HG02938 (cell line): ENCODE results near the gene ADAM23.

Experiments
- ATAC-seq: cut with Tn5 transposase; IDR thresholded peaks from one replicate; pipeline ENCODE4 v1.9.1; 2021; ENCODE audit warnings: mild to moderate bottlenecking, moderate library complexity; ENCODE audit not compliant: unreplicated experiment

ADAM23 gene

DNA sequence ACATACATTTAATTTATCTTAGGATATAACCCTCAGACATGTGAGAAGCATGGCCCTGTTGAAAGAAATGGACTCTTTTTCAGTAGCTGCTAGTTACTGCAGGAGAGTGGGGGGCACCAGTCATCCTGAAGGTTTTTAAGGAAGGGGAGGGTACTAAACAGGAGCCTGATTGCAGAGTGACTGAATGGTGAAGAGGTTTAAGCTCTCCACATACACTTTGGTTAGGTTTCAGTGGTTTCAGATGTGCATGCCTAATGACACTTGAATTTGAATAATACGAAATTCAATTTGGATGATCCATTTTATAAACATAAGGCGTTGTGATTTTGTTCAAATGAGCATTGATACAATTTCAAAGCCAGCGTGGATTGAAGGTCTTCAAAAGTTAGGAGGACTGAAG, 188.0 kb downstream of the ADAM23 start:
- no peak for ATAC-seq

DNA sequence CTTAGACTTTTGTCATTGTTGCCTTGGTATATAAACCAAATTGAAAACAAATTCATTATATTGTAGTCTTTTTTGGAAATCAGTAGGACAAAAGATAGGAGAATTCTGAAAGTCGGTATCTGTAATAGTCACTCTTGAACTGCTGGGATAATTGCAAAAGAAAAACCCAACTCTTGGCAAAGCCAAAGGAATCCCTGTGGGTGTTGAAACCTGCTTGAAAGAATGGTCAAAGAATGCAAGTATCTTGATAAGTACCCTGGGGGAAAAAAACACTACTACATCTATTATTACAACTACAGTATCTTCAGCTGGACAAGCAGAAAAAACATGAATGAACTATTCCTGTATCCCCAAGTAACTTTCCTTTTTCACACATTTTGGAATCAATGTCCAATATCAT, 191.7 kb downstream of the ADAM23 start:
- ATAC-seq, result no peak

DNA sequence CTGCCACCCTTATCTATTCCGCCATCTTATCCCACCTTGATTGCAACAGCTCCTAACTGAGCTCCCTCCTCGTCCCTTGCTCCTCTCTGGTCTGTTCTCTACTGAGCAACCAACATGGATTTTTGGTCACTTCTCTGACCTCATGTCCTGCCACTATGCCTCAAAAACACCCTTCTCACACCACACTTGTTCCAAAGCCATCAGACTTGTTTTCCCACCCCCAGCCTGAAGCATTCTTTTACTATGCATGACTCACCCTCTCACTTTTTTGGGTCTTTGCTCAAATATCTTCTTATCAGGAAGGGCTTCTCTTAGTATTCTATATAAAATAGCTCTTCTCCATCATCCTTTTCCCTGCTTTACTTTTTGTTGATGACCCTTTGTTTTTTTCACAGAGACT, 196.3 kb downstream of the ADAM23 start:
- no peak for ATAC-seq

DNA sequence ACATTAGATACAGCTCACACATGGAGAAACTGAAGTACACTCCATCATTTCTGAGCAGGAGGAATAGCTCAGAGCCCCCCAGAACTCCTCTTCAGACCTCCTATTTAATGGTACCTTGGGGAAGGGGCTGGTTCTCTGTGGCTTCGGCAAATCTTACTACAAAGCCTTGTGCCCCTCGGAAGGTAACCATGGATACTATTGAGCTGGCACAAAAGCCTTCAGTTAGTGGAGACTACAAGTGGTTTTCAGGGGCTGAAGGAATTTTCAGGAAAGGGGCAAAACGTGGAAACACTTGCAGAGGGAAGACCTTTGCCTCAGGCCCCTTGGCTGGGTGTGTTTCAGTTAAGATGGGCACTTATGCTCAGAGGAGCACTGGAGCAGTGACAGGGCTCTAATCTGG, 197.9 kb downstream of the ADAM23 start:
- no peak for ATAC-seq

DNA sequence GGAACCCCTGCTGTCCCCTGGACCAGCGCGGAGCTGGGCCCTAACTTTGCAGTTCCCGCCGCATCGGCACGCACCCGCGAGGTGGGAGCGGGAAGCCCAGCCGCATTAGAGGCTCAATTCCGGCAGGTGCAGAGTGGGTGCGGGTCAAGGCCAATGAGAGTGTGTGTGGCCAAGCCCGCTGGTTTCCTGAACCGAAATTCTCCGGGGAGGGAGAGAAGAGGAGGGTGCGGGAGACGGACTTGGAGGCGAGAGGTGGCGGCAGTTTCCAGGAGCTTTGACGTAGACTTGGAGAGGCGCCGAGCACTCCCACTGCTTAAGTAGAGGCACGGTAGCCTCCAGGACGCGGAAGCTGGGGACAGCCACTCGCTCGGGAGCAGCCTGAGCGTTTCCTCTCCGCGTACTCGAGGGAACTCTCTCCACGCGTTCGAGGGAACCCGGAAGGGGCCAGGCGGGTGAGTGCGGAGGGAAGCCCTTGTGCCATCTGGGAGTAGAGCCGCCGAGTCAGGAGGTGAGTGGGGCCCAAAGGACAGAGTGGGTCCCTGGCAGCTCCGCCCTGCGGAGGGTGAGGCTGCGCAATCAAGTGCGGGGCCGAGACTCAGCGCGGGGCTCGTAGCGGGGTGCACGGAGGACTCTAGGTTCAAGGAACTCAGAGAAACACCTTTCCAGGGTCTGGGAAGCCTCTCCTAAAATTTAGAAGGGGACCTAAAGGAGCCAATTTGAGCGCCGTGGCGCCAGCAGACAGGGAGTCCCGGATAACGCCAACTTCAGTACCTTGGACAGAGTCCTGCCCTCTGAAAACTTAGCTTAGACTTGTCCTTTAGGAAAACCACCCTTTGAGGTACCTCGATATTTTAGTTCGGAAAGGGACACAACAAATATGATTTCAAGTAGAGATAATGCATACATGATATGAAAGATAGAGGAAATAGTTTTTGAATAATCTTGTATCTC, 199.0 kb downstream of the ADAM23 start, which contains the start of gene FAM237A:
FAM237A (plus strand) TSS at position 413 of the 951 bp plus-strand sequence. CDS start 1,750 bp downstream, outside the sequence.
- ATAC-seq, result no peak

DNA sequence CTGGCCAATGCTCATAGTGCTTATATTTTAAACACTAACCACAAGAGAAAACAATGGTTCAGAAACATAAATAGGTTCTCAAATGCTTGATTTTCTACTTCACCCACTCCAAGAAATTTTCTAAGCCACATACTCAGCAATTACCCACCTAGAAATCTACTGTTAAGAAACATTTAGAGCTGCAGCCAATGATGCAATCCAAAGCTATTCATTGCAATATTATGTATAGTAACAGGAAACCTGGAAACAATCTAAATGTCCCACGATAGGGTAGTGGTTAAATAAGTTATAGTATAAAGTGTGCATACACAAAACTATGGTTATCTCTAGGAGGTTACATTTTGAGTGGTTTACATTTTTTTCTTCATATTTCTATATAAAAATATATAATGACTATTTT, 204.7 kb downstream of the ADAM23 start:
- ATAC-seq, result no peak

DNA sequence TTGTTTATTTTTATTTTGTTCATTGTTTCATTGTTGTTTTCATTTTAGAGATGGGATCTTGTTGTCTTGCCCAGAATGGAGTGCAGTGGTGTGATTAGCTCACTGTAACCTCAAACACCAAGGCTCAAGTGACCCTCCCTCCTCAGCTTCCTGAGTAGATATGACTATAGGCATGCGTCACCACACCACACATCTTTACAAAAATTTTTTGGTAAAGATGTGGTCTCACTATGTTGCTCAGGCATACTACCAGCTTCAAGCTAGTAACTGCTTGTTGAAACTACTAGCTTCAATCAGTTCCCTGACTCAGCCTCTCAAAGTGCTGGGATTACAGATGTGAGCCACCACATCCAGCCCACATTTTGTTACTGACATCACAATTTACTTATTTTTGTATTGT, 213.8 kb downstream of the ADAM23 start:
- no peak for ATAC-seq

DNA sequence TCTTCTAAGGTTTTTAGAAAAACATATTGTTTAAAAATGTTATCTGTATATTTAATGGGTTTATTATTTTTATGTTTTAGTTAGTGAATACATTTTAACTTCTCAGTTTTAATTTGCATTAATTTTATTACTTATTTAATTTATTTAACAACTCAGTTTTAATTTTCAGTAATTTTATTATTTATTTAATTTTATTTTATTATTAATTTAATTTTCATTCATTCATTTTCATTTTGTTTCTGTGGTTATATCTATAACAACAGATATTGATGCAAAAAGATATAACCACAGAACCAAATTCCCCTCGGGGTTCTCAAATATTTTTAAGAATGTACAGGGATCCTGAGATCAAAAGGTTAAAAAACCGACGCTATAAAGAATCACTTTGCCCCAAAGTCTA, 221.9 kb downstream of the ADAM23 start:
- no peak for ATAC-seq
